Trophoblast cell (in vitro differentiated cells and primary cell): Measurements from ENCODE around the gene LCN12.
A peak's percentile ranks its signal among the peaks of the same experiment; 100 is the strongest.

Source experiments
- DNase-seq, 2 donors: peaks; one replicate each; pipeline ENCODE4 v3.0.0-alpha.2; 2016
- H2AFZ ChIP-seq: 2 replicates; pipeline ENCODE4 v1.6.1; 2013; ENCODE audit warnings: low read length, moderate library complexity, mild to moderate bottlenecking; ENCODE audit not compliant: insufficient read depth, poor library complexity
- H2AK5ac ChIP-seq: 2 replicates; pipeline ENCODE4 v1.6.1; 2013; ENCODE audit warnings: mild to moderate bottlenecking, low read length
- H2BK120ac ChIP-seq: 2 replicates; pipeline ENCODE4 v1.6.1; 2013; ENCODE audit warnings: low read length, mild to moderate bottlenecking, moderate library complexity; ENCODE audit not compliant: insufficient read depth, poor library complexity
- H2BK12ac ChIP-seq: 2 replicates; pipeline ENCODE4 v1.6.1; 2013; ENCODE audit warnings: mild to moderate bottlenecking, low read length, moderate library complexity
- H2BK5ac ChIP-seq: 2 replicates; pipeline ENCODE4 v1.6.1; 2013; ENCODE audit warnings: low read length, low read depth, moderate library complexity, mild to moderate bottlenecking; ENCODE audit not compliant: poor library complexity
- H3K14ac ChIP-seq: 2 replicates; pipeline ENCODE4 v1.6.1; 2013; ENCODE audit warnings: mild to moderate bottlenecking, low read length
- H3K18ac ChIP-seq: 2 replicates; pipeline ENCODE4 v1.6.1; 2013; ENCODE audit warnings: mild to moderate bottlenecking, low read length
- H3K23ac ChIP-seq: 2 replicates; pipeline ENCODE4 v1.6.1; 2013; ENCODE audit warnings: low read length
- H3K27ac ChIP-seq: 2 replicates; pipeline ENCODE4 v1.5.1; 2013; ENCODE audit warnings: low read depth, mild to moderate bottlenecking, inconsistent platforms, low read length, moderate library complexity
- H3K27me3 ChIP-seq: 2 replicates; pipeline ENCODE4 v1.6.1; 2013; ENCODE audit warnings: inconsistent platforms, mild to moderate bottlenecking, low read length, moderate library complexity; ENCODE audit not compliant: insufficient read depth
- H3K36me3 ChIP-seq, 2 experiments: 1 replicate in 1 of 2; 2 replicates in 1 of 2; pipeline ENCODE4 v1.6.1; 2013; ENCODE audit warnings: low read length in 2 of 2, mild to moderate bottlenecking in 2 of 2, moderate library complexity in 1 of 2; ENCODE audit not compliant: insufficient read depth in 2 of 2, control insufficient read depth in 1 of 2
- H3K4ac ChIP-seq: 2 replicates; pipeline ENCODE4 v1.6.1; 2013; ENCODE audit warnings: low read depth, mild to moderate bottlenecking, low read length, moderate library complexity
- H3K4me1 ChIP-seq, 2 experiments: 1 replicate in 1 of 2; 2 replicates in 1 of 2; pipeline ENCODE4 v1.6.1; 2013; ENCODE audit warnings: low read length in 2 of 2, mild to moderate bottlenecking in 2 of 2, moderate library complexity in 1 of 2; ENCODE audit not compliant: insufficient read depth in 2 of 2, control insufficient read depth in 1 of 2
- H3K4me2 ChIP-seq: 2 replicates; pipeline ENCODE4 v1.6.1; 2013; ENCODE audit warnings: inconsistent platforms, mild to moderate bottlenecking, low read length, moderate library complexity
- H3K4me3 ChIP-seq: 2 replicates; pipeline ENCODE4 v1.5.1; 2013; ENCODE audit warnings: mild to moderate bottlenecking, low read depth, low read length, inconsistent platforms
- H3K79me1 ChIP-seq: one replicate; pipeline ENCODE4 v1.6.1; 2013; ENCODE audit warnings: low read length
- H3K79me2 ChIP-seq: 2 replicates; pipeline ENCODE4 v1.6.1; 2013; ENCODE audit warnings: low read length, mild to moderate bottlenecking; ENCODE audit not compliant: control insufficient read depth, insufficient read depth, poor library complexity
- H3K9ac ChIP-seq: 2 replicates; pipeline ENCODE4 v1.6.1; 2013; ENCODE audit warnings: mild to moderate bottlenecking, low read length
- H3K9me3 ChIP-seq: 2 replicates; pipeline ENCODE4 v1.6.1; 2013; ENCODE audit warnings: low read depth, mild to moderate bottlenecking, control low read depth, inconsistent platforms, low read length; ENCODE audit not compliant: insufficient read depth
- H4K12ac ChIP-seq: 2 replicates; pipeline ENCODE4 v1.6.1; 2013; ENCODE audit warnings: low read depth, mild to moderate bottlenecking, low read length, moderate library complexity
- H4K8ac ChIP-seq: 2 replicates; pipeline ENCODE4 v1.6.1; 2013; ENCODE audit warnings: low read depth, mild to moderate bottlenecking, low read length, moderate library complexity
- H4K91ac ChIP-seq: one replicate; pipeline ENCODE4 v1.6.1; 2013; ENCODE audit warnings: low read depth, mild to moderate bottlenecking, low read length, moderate library complexity
- WGBS: extraction: QIAGEN DNeasy Blood & Tissue Kit; methylation state at CpG from one replicate; pipeline ENCODE4 v1.1.7; 2013; ENCODE audit warnings: missing lambda C conversion rate; ENCODE audit not compliant: insufficient read length, insufficient coverage; ENCODE audit errors: extremely low coverage; 5-methylcytosine and 5-hydroxymethylcytosine counted together

LCN12 gene

GRCh38 chr9:136952876-136953770 lies 1.1 kb downstream of the LCN12 start:
- no CpG with 5 or more reads among the region's 44 CpGs for WGBS
- no peak for DNase-seq
- no peak overlapping the region for H2BK5ac ChIP-seq
- no peak overlapping the region for H3K9ac ChIP-seq
- no peak overlapping the region for H3K4ac ChIP-seq
- H3K14ac ChIP-seq: no peak overlapping the region
- H2AK5ac ChIP-seq: no peak overlapping the region
- no peak overlapping the region for H2BK12ac ChIP-seq
- no peaks in the 10 kb centered on the region for H3K36me3 ChIP-seq
- no peaks in the 10 kb centered on the region for H3K27me3 ChIP-seq
- no peak overlapping the region for H4K12ac ChIP-seq
- H4K8ac ChIP-seq: no peak overlapping the region
- H3K4me1 ChIP-seq: peaks cover 8 to 12% of the 10 kb centered on the region in 2 experiments
- no peak overlapping the region for H3K27ac ChIP-seq
- H3K79me1 ChIP-seq: peaks cover 8% of the 10 kb centered on the region
- H2BK120ac ChIP-seq: no peak overlapping the region
- H4K91ac ChIP-seq: no peak overlapping the region
- H3K4me2 ChIP-seq: no peak overlapping the region
- no peak overlapping the region for H3K4me3 ChIP-seq
- no peak overlapping the region for H3K18ac ChIP-seq
- no peak overlapping the region for H3K23ac ChIP-seq
- H2AFZ ChIP-seq: no peak overlapping the region
- peaks cover 7% of the 10 kb centered on the region for H3K9me3 ChIP-seq
- H3K79me2 ChIP-seq: peaks cover 3% of the 10 kb centered on the region

GRCh38 chr9:136953771-136954269 lies 1.7 kb downstream of the LCN12 start:
- Histone ChIP-seq H3K4me2 (no peak overlapping the region), H3K79me2 (peaks cover 3% of the 10 kb centered on the region), H2BK12ac (no peak overlapping the region), H3K27ac (no peak overlapping the region), H2BK120ac (no peak overlapping the region), H2AFZ (no peak overlapping the region), H4K12ac (no peak overlapping the region), H3K27me3 (no peaks in the 10 kb centered on the region), H3K9me3 (peaks cover 10% of the 10 kb centered on the region), H3K4me3 (no peak overlapping the region), H3K14ac (no peak overlapping the region), H3K9ac (no peak overlapping the region), H3K4ac (no peak overlapping the region), H2BK5ac (no peak overlapping the region), H4K91ac (no peak overlapping the region), H3K18ac (no peak overlapping the region), H3K4me1 (peaks cover 8 to 12% of the 10 kb centered on the region in 2 experiments), H3K79me1 (peaks cover 8% of the 10 kb centered on the region), H2AK5ac (no peak overlapping the region), H3K23ac (no peak overlapping the region), H3K36me3 (no peaks in the 10 kb centered on the region), H4K8ac (no peak overlapping the region)
- WGBS: no CpG with 5 or more reads among the region's 19 CpGs
- DNase-seq: no peak

- no peak overlapping the region for H2BK5ac ChIP-seq
- no peak for DNase-seq
- H3K9me3 ChIP-seq: peaks cover 10% of the 10 kb centered on the region
- H2AK5ac ChIP-seq: no peak overlapping the region
- H3K27ac ChIP-seq: no peak overlapping the region
- no peaks in the 10 kb centered on the region for H3K27me3 ChIP-seq
- H3K79me1 ChIP-seq: peaks cover 10% of the 10 kb centered on the region
- H3K4ac ChIP-seq: no peak overlapping the region
- H3K23ac ChIP-seq: no peak overlapping the region
- H2BK12ac ChIP-seq: no peak overlapping the region
- H4K8ac ChIP-seq: no peak overlapping the region
- no peak overlapping the region for H3K9ac ChIP-seq
- H2AFZ ChIP-seq: no peak overlapping the region
- no peak overlapping the region for H3K14ac ChIP-seq
- no peak overlapping the region for H3K4me2 ChIP-seq
- H4K12ac ChIP-seq: no peak overlapping the region
- no peak overlapping the region for H2BK120ac ChIP-seq
- no peak overlapping the region for H3K18ac ChIP-seq
- H3K79me2 ChIP-seq: peaks cover 3% of the 10 kb centered on the region
- WGBS: no CpG with 5 or more reads among the region's 25 CpGs
- H3K4me3 ChIP-seq: peak overlapping the region; percentile 59
- no peaks in the 10 kb centered on the region for H3K36me3 ChIP-seq
- H3K4me1 ChIP-seq: peaks cover 6 to 9% of the 10 kb centered on the region in 2 experiments
- no peak overlapping the region for H4K91ac ChIP-seq
These were observed 2.4 kb downstream of the LCN12 start for GRCh38 chr9:136954270-136955083.

GRCh38 chr9:136955202-136955942 lies 3.3 kb downstream of the LCN12 start:
- Histone ChIP-seq H2BK5ac (no peak overlapping the region), H3K27ac (no peak overlapping the region), H2AFZ (no peak overlapping the region), H3K4me1 (peaks cover 3% of the 10 kb centered on the region in 2 experiments), H3K79me2 (no peaks in the 10 kb centered on the region), H3K79me1 (peaks cover 4% of the 10 kb centered on the region), H3K14ac (no peak overlapping the region), H3K18ac (no peak overlapping the region), H2BK120ac (no peak overlapping the region), H4K91ac (no peak overlapping the region), H3K27me3 (no peaks in the 10 kb centered on the region), H3K9me3 (peaks cover 10% of the 10 kb centered on the region), H2BK12ac (no peak overlapping the region), H3K4me3 (no peak overlapping the region), H4K12ac (no peak overlapping the region), H4K8ac (no peak overlapping the region), H2AK5ac (no peak overlapping the region), H3K23ac (no peak overlapping the region), H3K9ac (no peak overlapping the region), H3K4me2 (no peak overlapping the region), H3K4ac (no peak overlapping the region), H3K36me3 (no peaks in the 10 kb centered on the region)
- DNase-seq: no peak
- no CpG with 5 or more reads among the region's 14 CpGs for WGBS
